ENCODE measurements around the gene KHDC3L.
"Not testable (repeated sequence)": the region's sequence is repeated elsewhere in the genome, so short reads cannot be mapped to it uniquely, and the experiment has no call there.

Gene KHDC3L

DNA sequence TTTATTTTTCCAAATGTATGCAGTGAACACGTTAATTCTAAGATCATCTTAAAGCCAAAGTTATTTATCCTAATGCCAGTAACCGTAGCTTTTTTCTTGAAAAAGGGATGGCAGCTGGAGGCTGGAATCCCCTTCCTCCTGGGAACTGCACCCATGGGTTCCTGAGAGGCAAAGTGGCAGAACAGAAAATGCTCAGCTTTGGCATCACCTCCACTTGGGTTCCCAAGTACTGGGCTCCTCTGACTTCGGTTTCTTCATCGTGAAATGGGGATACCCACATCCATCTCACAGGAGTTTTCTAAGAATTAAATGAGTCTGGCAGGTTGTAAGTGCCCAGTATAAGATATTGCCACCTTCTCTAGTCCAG, 26.0 kb downstream of the KHDC3L start:
- Histone ChIP-seq H3K9me3 (ENCODE audit: control insufficient read depth, insufficient read depth, low read length) (no peaks in the 10 kb centered on the region), H3K4me1 (ENCODE audit: insufficient read depth, low read length) (peaks cover 4% of the 10 kb centered on the region), H3K9ac (ENCODE audit: low read depth, low read length) (peak overlapping the region; percentile 54; the same call in 1 of the 2 replicates), H3K36me3 (ENCODE audit: insufficient read depth, low read length) (no peaks in the 10 kb centered on the region)

DNA sequence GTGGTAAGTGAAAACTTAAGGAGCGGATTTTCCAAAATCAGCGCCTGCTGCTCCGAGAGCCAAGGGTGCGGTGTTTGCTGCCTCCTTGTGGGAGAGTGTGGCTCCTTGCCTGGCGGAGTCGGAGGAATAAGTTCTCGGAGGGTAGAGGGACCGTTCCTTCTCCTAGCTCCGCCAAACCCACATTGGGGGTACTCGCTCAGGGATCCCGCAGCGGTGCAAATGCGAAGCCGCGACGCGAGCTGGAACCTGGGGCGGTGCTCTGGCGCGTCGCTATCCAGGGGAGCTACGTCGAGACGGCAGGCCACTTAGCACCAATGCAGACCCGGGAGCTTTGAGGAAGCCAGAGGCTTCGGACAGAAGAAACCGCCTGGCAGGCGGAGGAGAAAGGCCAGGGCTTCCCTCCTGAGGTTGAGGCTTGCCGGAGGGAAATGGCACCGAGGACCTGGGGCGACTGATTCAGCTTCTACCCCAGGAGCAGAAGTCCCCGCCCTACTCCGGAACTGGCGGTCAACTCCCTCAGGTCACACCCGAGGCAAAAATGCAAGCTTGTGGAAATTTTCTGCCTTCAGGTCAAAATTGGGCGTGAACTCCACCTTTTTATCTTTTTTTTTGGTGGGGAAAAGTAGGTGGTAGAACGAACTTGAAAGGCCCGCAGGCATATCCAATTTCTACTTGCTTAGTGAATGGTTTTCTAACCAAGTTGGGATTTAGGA, 26.5 kb downstream of the KHDC3L start:
- H3K36me3 ChIP-seq (ENCODE audit: insufficient read depth, low read length), result no peaks in the 10 kb centered on the region
- peaks cover 4% of the 10 kb centered on the region for H3K4me1 ChIP-seq (ENCODE audit: insufficient read depth, low read length)
- H3K9ac ChIP-seq (ENCODE audit: low read depth, low read length), result peak overlapping the region; percentile 54
- no peaks in the 10 kb centered on the region for H3K9me3 ChIP-seq (ENCODE audit: control insufficient read depth, insufficient read depth, low read length)

GRCh38 chr6:73389854-73390253, 27.4 kb downstream of the KHDC3L start:
- Histone ChIP-seq H3K9me3 (ENCODE audit: control insufficient read depth, insufficient read depth, low read length) (no peaks in the 10 kb centered on the region), H3K36me3 (ENCODE audit: insufficient read depth, low read length) (no peaks in the 10 kb centered on the region), H3K4me1 (ENCODE audit: insufficient read depth, low read length) (peaks cover 4% of the 10 kb centered on the region), H3K9ac (ENCODE audit: low read depth, low read length) (no peak overlapping the region; the same call in 1 of the 2 replicates)

- Histone ChIP-seq H3K9ac (ENCODE audit: low read depth, low read length) (no peak overlapping the region), H3K9me3 (ENCODE audit: control insufficient read depth, insufficient read depth, low read length) (no peaks in the 10 kb centered on the region), H3K4me1 (ENCODE audit: insufficient read depth, low read length) (peaks cover 4% of the 10 kb centered on the region), H3K36me3 (ENCODE audit: insufficient read depth, low read length) (no peaks in the 10 kb centered on the region)
These were observed 29.2 kb downstream of the KHDC3L start for GRCh38 chr6:73391675-73392074.

- H3K4me1 ChIP-seq (ENCODE audit: insufficient read depth, low read length); H3K9ac ChIP-seq (ENCODE audit: low read depth, low read length); H3K9me3 ChIP-seq (ENCODE audit: control insufficient read depth, insufficient read depth, low read length); H3K36me3 ChIP-seq (ENCODE audit: insufficient read depth, low read length): not testable (repeated sequence)
These were observed 29.7 kb downstream of the KHDC3L start for GRCh38 chr6:73392188-73392587.

- H3K9ac ChIP-seq (ENCODE audit: low read depth, low read length), result no peak overlapping the region
- no peaks in the 10 kb centered on the region for H3K9me3 ChIP-seq (ENCODE audit: control insufficient read depth, insufficient read depth, low read length)
- H3K36me3 ChIP-seq (ENCODE audit: insufficient read depth, low read length), result no peaks in the 10 kb centered on the region
- peaks cover 4% of the 10 kb centered on the region for H3K4me1 ChIP-seq (ENCODE audit: insufficient read depth, low read length)
These were observed 30.8 kb downstream of the KHDC3L start for GRCh38 chr6:73393278-73393677.

- no peaks in the 10 kb centered on the region for H3K9me3 ChIP-seq (ENCODE audit: control insufficient read depth, insufficient read depth, low read length)
- peak within 1 kb of the TSS; percentile 39; the same call in 1 of the 2 replicates for H3K9ac ChIP-seq (ENCODE audit: low read depth, low read length)
- no peaks in the 10 kb centered on the region for H3K36me3 ChIP-seq (ENCODE audit: insufficient read depth, low read length)
- H3K4me1 ChIP-seq (ENCODE audit: insufficient read depth, low read length), result peaks cover 4% of the 10 kb centered on the region
These were observed 32.3 kb downstream of the KHDC3L start, which contains the start of gene DDX43 for GRCh38 chr6:73394577-73395354. TSS of gene DDX43 (plus strand) at chr6:73394828. CDS start at chr6:73394906, 78 bp downstream.

DNA sequence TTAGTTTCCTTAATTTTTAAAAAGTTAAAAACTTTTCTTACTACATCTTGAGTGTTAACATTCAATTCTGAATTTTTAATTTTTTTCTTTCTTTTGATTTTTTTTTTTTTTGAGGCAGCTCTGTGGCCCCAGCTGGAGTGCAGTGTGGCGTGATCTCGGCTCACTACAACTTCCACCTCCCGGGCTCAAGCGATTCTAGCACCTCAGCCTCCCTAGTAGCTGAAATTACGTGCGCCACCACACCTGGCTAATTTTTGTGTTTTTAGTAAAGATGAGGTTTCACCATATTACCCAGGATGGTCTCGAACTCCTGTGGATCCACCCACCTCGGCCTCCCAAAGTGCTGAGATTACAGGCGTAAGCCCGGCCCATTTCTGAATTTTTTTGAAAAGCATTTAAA, 33.4 kb downstream of the KHDC3L start:
- Histone ChIP-seq H3K36me3 (ENCODE audit: insufficient read depth, low read length) (no peaks in the 10 kb centered on the region), H3K9me3 (ENCODE audit: control insufficient read depth, insufficient read depth, low read length) (no peaks in the 10 kb centered on the region), H3K9ac (ENCODE audit: low read depth, low read length) (no peak overlapping the region), H3K4me1 (ENCODE audit: insufficient read depth, low read length) (peaks cover 4% of the 10 kb centered on the region)

GRCh38 chr6:73400656-73401055, 38.2 kb downstream of the KHDC3L start:
- H3K9me3 ChIP-seq (ENCODE audit: control insufficient read depth, insufficient read depth, low read length), result no peaks in the 10 kb centered on the region
- no peak overlapping the region for H3K9ac ChIP-seq (ENCODE audit: low read depth, low read length)
- H3K4me1 ChIP-seq (ENCODE audit: insufficient read depth, low read length), result no peaks in the 10 kb centered on the region
- H3K36me3 ChIP-seq (ENCODE audit: insufficient read depth, low read length), result no peaks in the 10 kb centered on the region

GRCh38 chr6:73409395-73409794, 46.9 kb downstream of the KHDC3L start:
- Histone ChIP-seq H3K36me3 (ENCODE audit: insufficient read depth, low read length) (no peaks in the 10 kb centered on the region), H3K9me3 (ENCODE audit: control insufficient read depth, insufficient read depth, low read length) (no peaks in the 10 kb centered on the region), H3K4me1 (ENCODE audit: insufficient read depth, low read length) (no peaks in the 10 kb centered on the region), H3K9ac (ENCODE audit: low read depth, low read length) (no peak overlapping the region)

GRCh38 chr6:73413102-73413501, 50.6 kb downstream of the KHDC3L start:
- no peak overlapping the region for H3K9ac ChIP-seq (ENCODE audit: low read depth, low read length)
- no peaks in the 10 kb centered on the region for H3K9me3 ChIP-seq (ENCODE audit: control insufficient read depth, insufficient read depth, low read length)
- no peaks in the 10 kb centered on the region for H3K36me3 ChIP-seq (ENCODE audit: insufficient read depth, low read length)

More at GRCh38 chr6:73413102-73413501, 50.6 kb downstream of the KHDC3L start:
- no peaks in the 10 kb centered on the region for H3K4me1 ChIP-seq (ENCODE audit: insufficient read depth, low read length)

All from ES-I3 (cell line).